ENCODE measurements around the gene KCNJ9.

- TF ChIP-seq NFE2L2 (IDR thresholded peaks at IDR 0.05; ENCODE audit: low read depth, low read length): no peak
- TF ChIP-seq CTCF (conservative IDR thresholded peaks at IDR 0.05; ENCODE audit: low read depth, low read length): no peak
- no peak for TF ChIP-seq MXI1 (IDR thresholded peaks at IDR 0.05; ENCODE audit: borderline replicate concordance, low read depth, low read length)
- TF ChIP-seq CEBPB (IDR thresholded peaks at IDR 0.05; ENCODE audit: low read depth, low read length): no peak
- TF ChIP-seq POLR2A (IDR thresholded peaks at IDR 0.05; ENCODE audit: low read depth, low read length): no peak
- TF ChIP-seq RAD21 (IDR thresholded peaks at IDR 0.05; ENCODE audit: low read length): no peak
- no peak for TF ChIP-seq USF2 (IDR thresholded peaks at IDR 0.05; ENCODE audit: low read depth, low read length)
- no peak for TF ChIP-seq FOS (IDR thresholded peaks at IDR 0.05; ENCODE audit: low read depth, low read length)
- TF ChIP-seq BHLHE40 (IDR thresholded peaks at IDR 0.05; ENCODE audit: low read depth, low read length): no peak
- TF ChIP-seq MAZ (IDR thresholded peaks at IDR 0.05; ENCODE audit: borderline replicate concordance, low read depth, low read length): no peak
- no peak for TF ChIP-seq CHD1 (IDR thresholded peaks at IDR 0.05; ENCODE audit: low read depth, low read length)
- TF ChIP-seq RFX5 (IDR thresholded peaks at IDR 0.05; ENCODE audit: low read depth, low read length): no peak
- TF ChIP-seq ELK1 (IDR thresholded peaks at IDR 0.05; ENCODE audit: borderline replicate concordance, low read depth, low read length): no peak
- no peak for TF ChIP-seq SMC3 (IDR thresholded peaks at IDR 0.05; ENCODE audit: low read depth, low read length)
Measured at GRCh38 chr1:160123726-160124125, 42.4 kb downstream of the KCNJ9 start.

Measured in IMR-90 (cell line).